M059J (cell line): ENCODE results near the gene CEACAM21. TPM values are rescaled to one million over a fixed set of nuclear protein-coding genes. Genes with fewer than 3 reads are reported as not detected.

Experiments
- DNase-seq: peaks from one replicate; pipeline ENCODE4 v3.0.0-alpha.2; 2012; ENCODE audit warnings: low read depth
- total RNA-seq: library from RNA; depleted of rRNA; stranded (reverse); fragments of >200 nt; shearing (Covaris generic); gene quantifications from 2 replicates; pipeline ENCODE4 v1.2.3, GENCODE V29; 2014; rRNA removed

CEACAM21 gene
- total RNA-seq, 1 experiment from 2014 or later = not detected

DNA sequence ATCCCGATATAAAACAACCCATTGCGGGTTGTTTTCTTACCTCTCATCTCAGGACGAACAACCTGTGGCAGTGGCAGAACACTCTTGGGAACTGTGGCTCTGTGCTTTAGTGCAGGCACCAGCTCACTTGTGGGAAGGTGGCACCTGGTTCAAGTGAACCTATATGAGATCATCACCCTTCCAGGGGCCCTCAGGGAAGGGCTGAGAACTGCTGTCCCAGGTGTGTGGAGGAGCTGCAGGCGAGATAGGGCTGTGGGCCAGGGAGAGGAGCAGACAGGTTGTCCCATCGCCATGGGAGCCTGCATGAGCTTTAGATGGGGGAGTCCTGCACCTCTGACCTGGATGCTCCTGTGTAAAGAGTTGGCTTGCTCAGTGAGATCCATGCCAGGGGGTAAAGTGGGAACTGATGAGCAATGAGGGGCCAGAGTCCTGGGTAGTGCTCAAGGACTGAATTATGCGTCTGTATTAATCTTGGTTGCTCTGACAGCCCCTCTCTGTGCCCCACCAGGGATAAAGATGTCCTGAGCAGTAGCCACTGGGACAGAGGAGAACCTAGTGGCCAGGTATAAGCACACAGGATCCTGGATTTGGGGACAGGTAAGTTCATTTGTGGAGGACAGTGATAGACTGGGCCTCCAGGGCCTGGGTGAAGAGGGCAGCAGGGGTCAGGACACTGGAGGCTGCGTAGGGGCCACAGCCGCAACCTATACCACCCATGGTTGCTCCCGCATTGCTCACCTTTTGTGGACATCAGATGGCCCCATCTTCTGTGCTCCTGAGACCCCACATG lies 42.2 kb downstream of the CEACAM21 start:
- DNase-seq = no peak

DNA sequence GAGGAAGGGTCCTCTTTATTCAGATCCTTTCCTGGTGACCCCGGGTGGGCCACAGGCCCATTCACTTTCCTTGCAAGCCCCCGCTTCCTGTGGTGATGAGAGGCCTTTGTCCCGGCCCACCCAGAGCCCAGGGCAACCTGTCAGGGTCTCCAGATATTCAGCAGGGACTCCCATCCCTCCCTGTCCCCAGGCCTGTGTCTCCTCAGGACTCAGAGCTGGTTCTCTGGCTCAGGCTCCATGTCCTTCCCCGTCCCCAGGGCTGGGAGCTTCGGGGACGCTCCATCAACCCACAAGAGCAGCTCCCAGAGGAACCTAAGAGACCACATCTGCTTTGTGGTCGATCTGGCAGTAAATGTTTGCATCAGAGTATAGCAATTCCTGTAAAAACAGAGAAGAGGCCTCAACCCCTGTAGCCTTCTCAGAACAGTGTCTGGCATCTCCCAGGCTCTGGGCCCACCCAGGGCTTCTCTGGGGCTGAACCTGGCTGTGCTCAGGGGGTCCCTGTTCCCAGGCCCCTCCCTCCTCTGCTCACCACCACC lies 43.1 kb downstream of the CEACAM21 start:
- DNase-seq = no peak

DNA sequence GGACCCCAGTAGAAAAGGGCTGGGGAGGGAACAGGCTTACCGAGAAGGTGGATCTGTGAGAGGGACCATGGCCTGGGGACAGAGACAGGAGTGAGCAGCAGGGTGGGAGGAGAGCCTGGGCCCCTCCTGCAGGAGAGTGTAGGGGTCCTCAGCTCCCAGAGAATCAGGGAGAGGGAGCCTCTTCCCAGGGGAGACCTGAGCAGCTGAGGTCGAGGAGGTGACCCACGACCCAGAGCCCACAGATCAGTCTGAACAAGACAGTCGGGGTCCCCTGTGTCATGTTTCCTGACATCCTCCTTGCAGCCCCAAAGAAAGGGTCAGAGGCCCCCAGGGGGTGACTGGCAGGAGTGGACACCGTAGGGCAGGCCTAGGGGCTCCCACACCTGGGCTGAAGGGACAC lies 44.2 kb downstream of the CEACAM21 start:
- DNase-seq = no peak

DNA sequence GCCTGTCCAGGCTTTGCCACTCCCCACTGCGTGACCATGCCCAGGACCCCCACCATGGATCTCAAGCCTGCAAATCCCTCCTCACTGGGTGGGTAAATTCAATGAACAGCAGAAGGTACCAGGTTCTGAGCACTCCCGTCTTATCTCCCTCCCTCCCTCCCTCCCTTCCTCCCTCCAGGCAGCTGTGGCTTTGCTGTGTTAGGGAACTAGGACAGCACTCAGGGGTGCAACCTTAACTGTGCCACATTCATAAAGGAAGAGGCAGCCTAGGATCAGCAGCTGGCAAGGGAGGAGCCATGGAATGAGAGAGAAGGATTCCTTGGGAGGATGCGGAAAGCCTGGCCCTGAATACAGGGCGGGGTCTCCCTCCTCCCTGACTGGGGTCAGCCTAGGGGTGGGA lies 45.3 kb downstream of the CEACAM21 start:
- DNase-seq = no peak

DNA sequence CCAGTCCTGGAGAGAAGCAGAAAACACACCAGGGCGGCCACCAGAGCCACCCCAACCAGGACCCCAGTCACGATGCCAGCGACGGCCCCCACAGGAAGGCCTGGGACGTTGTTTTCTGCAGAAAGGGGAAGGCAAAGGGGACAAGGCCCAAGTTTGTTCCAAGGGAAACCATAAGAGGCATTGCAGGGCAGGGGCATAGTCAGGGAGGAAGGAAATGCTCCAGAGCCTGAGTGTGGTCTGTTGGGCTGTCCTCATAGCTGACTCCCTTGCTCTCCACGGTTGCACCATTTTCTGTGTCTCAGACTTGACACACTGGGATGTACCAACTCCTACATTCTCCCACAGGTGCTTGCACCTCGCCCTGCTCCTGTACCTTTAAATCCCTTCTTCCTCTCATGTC lies 45.7 kb downstream of the CEACAM21 start:
- no peak for DNase-seq

DNA sequence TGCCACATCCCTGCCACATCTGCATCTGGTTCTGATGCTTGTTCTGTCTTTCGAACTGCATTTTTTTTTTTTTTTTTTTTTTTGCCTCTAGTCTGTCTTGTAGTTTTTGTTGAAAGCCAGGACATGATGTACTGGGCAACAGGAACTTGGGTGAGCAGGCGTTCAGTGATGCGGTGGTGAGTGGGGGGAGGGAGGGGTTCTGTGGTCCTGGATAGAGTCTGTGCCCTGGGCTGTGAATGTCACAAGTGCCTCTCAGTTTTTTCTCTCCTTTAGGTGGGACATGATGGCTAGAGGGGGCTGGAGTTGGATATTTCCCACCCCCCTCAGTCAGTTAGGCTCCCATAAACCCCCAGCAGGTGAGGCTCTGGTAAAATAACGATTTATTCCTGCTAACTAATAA lies 47.4 kb downstream of the CEACAM21 start:
- no peak for DNase-seq

DNA sequence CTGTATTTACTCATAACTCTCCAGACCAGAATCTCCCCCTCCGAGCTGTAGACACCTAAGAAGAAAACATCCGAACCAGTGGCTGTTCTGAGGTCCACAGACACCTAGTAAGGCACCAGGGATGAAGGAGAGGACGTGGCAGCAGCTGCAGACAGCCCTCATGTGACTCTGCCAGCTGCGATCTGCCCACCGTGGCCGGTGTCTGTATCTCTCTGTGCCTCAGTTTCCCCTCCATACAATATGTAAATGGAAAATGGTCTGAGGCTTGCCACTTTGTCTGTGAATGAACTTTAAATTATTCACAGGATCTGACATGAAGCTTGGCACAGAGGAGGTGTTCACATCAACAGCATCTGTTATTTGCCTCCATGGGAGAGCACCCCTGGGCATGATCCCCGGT lies 48.5 kb downstream of the CEACAM21 start:
- no peak for DNase-seq

DNA sequence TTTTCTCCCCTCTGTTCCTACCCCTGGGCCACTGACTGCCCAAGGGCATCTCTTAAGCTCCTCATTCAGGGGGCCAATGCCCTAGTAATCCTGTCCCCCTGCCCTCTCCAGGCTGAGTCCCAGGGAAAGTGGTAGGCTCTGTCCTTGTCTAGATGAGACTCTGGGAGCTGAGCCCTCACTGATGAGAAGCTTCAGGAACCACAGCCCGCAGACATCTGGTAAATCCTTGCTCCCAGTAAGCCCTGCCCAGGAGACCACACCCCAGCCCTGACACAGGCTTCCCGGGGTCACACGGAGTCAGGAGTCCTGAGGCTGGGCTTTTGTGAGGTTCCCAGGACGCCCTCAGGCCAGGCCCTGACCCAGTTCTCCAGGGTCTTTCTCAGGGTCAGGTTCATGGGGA lies 49.0 kb downstream of the CEACAM21 start:
- DNase-seq = no peak

DNA sequence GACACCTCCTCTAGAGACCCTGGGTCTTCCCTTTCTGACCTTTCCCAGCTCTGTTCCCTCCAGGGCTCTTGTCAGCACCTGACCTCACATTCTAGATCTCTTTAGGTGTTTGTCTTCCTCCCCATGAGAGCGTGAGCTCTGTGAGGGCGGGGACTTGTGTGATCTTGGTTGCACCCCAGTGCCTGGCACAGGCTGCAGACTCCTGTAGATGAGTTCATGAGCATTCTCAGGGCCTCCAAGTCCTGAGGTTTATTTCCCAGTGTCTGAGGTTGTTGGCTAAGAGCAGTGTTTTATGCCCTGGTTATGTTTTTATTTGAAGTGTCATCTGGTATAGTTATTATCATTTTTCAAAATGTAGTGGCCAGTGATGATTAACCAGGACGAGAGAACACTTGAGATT lies 50.3 kb downstream of the CEACAM21 start:
- no peak for DNase-seq

DNA sequence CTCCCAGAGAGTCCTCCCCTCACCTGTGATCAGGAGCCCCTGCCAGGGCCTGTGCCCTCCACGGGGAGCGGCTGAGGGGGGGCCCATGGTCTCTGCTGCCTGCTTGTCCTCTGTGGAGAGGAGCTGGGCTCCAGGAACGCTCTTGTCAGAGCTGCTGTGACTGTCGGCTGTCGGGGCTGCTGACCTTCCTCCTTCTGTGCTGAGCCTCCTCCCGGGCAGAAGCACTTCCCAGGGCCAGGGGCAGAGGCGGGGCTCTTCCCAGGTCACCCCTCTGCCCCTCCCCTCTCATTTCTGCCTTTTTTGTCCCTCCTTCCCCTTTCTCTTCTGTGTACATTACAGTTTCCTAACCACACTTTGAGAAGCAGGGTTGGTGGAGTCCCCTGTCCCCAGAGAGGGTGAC lies 50.9 kb downstream of the CEACAM21 start, which contains the start of gene CEACAM4:
Gene CEACAM4, minus strand, starts transcription at position 198 of the 400 bp plus-strand sequence. Its CDS starts 111 bp downstream, at position 87.
- no peak for DNase-seq

DNA sequence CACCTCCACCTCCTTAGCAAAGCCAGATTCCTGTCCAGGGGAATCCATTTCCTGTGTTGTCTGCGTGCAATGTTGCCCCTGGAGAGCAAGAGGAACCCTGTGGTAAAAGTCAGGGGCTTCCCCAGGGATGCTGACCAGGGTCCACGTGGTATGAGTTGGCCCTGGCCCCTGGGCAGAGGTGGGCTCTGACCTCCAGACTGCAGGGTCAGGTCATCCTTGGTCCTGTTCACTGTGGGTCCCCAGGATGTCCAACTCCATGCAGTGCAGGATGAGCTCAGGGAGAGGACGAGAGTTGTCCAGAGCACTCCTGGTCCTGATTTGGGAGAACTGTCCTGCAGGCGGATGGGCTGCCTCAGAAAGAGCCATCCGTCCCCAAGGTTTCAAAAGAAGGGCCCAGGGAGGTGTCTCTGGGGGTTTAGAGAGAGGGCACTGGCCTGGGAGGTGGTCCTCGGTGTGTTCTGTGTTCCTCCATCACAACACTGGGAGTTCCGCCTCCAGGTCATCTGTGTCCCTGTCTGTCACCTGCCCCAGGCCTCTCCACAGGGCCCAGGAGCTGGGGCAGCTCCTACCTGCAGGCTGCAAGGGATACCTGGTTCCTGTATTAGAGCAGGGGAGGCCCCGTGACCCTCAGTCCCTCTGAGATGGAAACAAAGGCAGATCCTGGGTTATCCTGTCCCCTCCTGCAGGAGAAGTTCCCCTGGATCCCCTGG lies 52.2 kb downstream of the CEACAM21 start:
- DNase-seq = no peak

Other genes starting within 250 kb of the CEACAM21 start
- gene TGFB1, start 222.2 kb upstream of the CEACAM21 start, total RNA-seq = 10.1 and 22.9 TPM in 2 replicates
- gene B9D2, start 212.0 kb upstream of the CEACAM21 start, total RNA-seq = 8.2 and 9.9 TPM in 2 replicates
- gene TMEM91, start 199.6 kb upstream of the CEACAM21 start, total RNA-seq = 0.17 and 2.4 TPM in 2 replicates
- gene EXOSC5, start 178.8 kb upstream of the CEACAM21 start, total RNA-seq = 25.2 and 28.5 TPM in 2 replicates
- gene BCKDHA, start 178.3 kb upstream of the CEACAM21 start, total RNA-seq = 15.9 and 18.3 TPM in 2 replicates
- gene B3GNT8, start 148.8 kb upstream of the CEACAM21 start, total RNA-seq = not detected in 2 replicates
- 52.1 and 57.2 TPM in 2 replicates for gene DMAC2, start 136.3 kb upstream of the CEACAM21 start, total RNA-seq
- not detected in 2 replicates for gene ERICH4, start 133.0 kb upstream of the CEACAM21 start, total RNA-seq
- gene CEACAM4, start 50.9 kb downstream of the CEACAM21 start, total RNA-seq = not detected in 2 replicates
- gene CEACAM7, start 112.1 kb downstream of the CEACAM21 start, total RNA-seq = not detected in 2 replicates
- not detected in 2 replicates for gene CEACAM5, start 132.5 kb downstream of the CEACAM21 start, total RNA-seq
- gene CEACAM6, start 179.4 kb downstream of the CEACAM21 start, total RNA-seq = not detected in 2 replicates
- gene CEACAM3, start 220.4 kb downstream of the CEACAM21 start, total RNA-seq = not detected in 2 replicates